K562 (cell line): ENCODE results near the gene TBXA2R. TPM values are rescaled to one million over a fixed set of nuclear protein-coding genes. Genes with fewer than 3 reads are reported as not detected.

Source experiments
- ATAC-seq: fragments of 200-7000 bp; cut with Tn5 transposase; 3 replicates; pipeline ENCODE4 v1.9.1; 2020; ENCODE audit warnings: moderate library complexity
- BruUV-seq: library from RNA; stranded (reverse); fragments of 400-500 nt; replicated peaks from 2 replicates; lab custom pipeline; 2021; lab: Mats Ljungman, UMichigan
- CTCF ChIA-PET: fragments of 300-600 bp; formaldehyde crosslinking; extraction: SDS; loops from one replicate; lab custom pipeline; 2021; ENCODE audit warnings: low intra/inter-chr PET ratio; lab: Yijun Ruan, JAX
- POLR2A ChIA-PET: fragments of 300-600, 350-650 bp; sonication (Branson Sonifier 250); formaldehyde crosslinking; extraction: SDS; loops from one replicate; lab custom pipeline; 2021; ENCODE audit warnings: antibody characterized with exemption, inconsistent platforms; lab: Yijun Ruan, JAX
- DNase-seq, 4 experiments: peaks; one replicate each; pipeline versions ENCODE4 v3.0.0 to v3.0.0-alpha.2; 2011 to 2018; ENCODE audit warnings: low spot score in 3 of 4, mixed read lengths in 3 of 4; ENCODE audit errors: extremely low read depth in 1 of 4
- FAIRE-seq: peaks from 2 replicates; lab custom pipeline; 2011; peaks lifted over from hg19 to GRCh38; lab: Jason Lieb, UNC
- H2AFZ ChIP-seq: 2 replicates; pipeline ENCODE4 v1.6.0; 2011; ENCODE audit warnings: low read depth, low read length, control low read depth, inconsistent platforms
- H3K27ac ChIP-seq: fragments of 200-600 bp; 3 replicates; pipeline ENCODE4 v1.8.0; 2011; ENCODE audit warnings: low read depth, mild to moderate bottlenecking, control low read depth, inconsistent platforms, low read length, moderate library complexity, mixed read lengths; ENCODE audit errors: extremely low read depth
- H3K27me3 ChIP-seq, 2 experiments: fragments of 300-600 bp in 1 of 2; 2 replicates in 1 of 2; 3 replicates in 1 of 2; pipeline versions ENCODE4 v1.6.0 to v1.8.0; 2011; ENCODE audit warnings: inconsistent platforms in 2 of 2, low read length in 2 of 2, mild to moderate bottlenecking in 1 of 2, mixed read lengths in 1 of 2, moderate library complexity in 1 of 2; ENCODE audit not compliant: control insufficient read depth in 2 of 2, insufficient read depth in 2 of 2
- H3K36me3 ChIP-seq: fragments of 300-600 bp; 3 replicates; pipeline ENCODE4 v1.8.0; 2011; ENCODE audit warnings: mild to moderate bottlenecking, low read length, inconsistent platforms; ENCODE audit not compliant: control insufficient read depth, insufficient read depth
- H3K4me1 ChIP-seq, 2 experiments: fragments of 200-600 bp in 1 of 2; replicated peaks in 1 of 2; 2 replicates in 1 of 2; 3 replicates in 1 of 2; pipeline versions ENCODE4 v1.5.1 to v1.8.0; 2011; ENCODE audit warnings: inconsistent platforms in 2 of 2, low read length in 2 of 2, mild to moderate bottlenecking in 1 of 2, mixed read lengths in 1 of 2, moderate library complexity in 1 of 2; ENCODE audit not compliant: control insufficient read depth in 2 of 2, insufficient read depth in 2 of 2
- H3K4me2 ChIP-seq: 2 replicates; pipeline ENCODE4 v1.6.1; 2011; ENCODE audit warnings: low read length, control low read depth, inconsistent platforms, mixed read lengths; ENCODE audit not compliant: insufficient read depth
- H3K4me3 ChIP-seq: fragments of 200-600 bp; sonication (generic), shearing (Covaris generic); 2 replicates; pipeline ENCODE4 v1.5.1; 2016; ENCODE audit warnings: control low read depth, inconsistent platforms
- H3K79me2 ChIP-seq: fragments of 200-600 bp; 3 replicates; pipeline ENCODE4 v1.8.0; 2011; ENCODE audit warnings: low read length, inconsistent platforms; ENCODE audit not compliant: control insufficient read depth, insufficient read depth
- H3K9ac ChIP-seq, 2 experiments: 2 replicates each; pipeline versions ENCODE4 v1.6.0 to v1.6.1; 2011; ENCODE audit warnings: low read depth in 2 of 2, low read length in 2 of 2, control low read depth in 1 of 2, inconsistent platforms in 1 of 2, mild to moderate bottlenecking in 1 of 2, mixed read lengths in 1 of 2; ENCODE audit not compliant: insufficient read depth in 1 of 2
- H3K9me1 ChIP-seq: one replicate; pipeline ENCODE4 v1.6.0; 2011; ENCODE audit warnings: inconsistent platforms, mild to moderate bottlenecking, low read length, moderate library complexity; ENCODE audit not compliant: control insufficient read depth, insufficient read depth
- H3K9me3 ChIP-seq: replicated peaks from 2 replicates; pipeline ENCODE4 v1.5.1; 2011; ENCODE audit warnings: low read depth, low read length, inconsistent platforms; ENCODE audit not compliant: control insufficient read depth, insufficient read depth
- H4K20me1 ChIP-seq: replicated peaks from 2 replicates; pipeline ENCODE4 v1.6.1; 2011; ENCODE audit warnings: low read length, inconsistent platforms, mixed read lengths; ENCODE audit not compliant: control insufficient read depth, insufficient read depth
- CC2D1A ChIP-seq: fragments of 450-650 bp; IDR thresholded peaks from 2 replicates; pipeline ENCODE4 v1.6.1; 2017; ENCODE audit warnings: mild to moderate bottlenecking
- E4F1 ChIP-seq: fragments of 250-450 bp; sonication (Bioruptor Pico); IDR thresholded peaks from 2 replicates; pipeline ENCODE4 v1.5.0; 2021; ENCODE audit warnings: mild to moderate bottlenecking, borderline replicate concordance
- FOXJ3 ChIP-seq: sonication (generic); formaldehyde crosslinking; IDR thresholded peaks from 2 replicates; pipeline ENCODE4 v1.4.0; 2020; ENCODE audit warnings: mild to moderate bottlenecking, missing genetic modification reagents
- FUS ChIP-seq: fragments of 200-400 bp; formaldehyde crosslinking; optimal IDR thresholded peaks from 2 replicates; pipeline ENCODE3; 2017; ENCODE audit warnings: low read depth, low read length
- HBP1 ChIP-seq: fragments of 450-650 bp; formaldehyde crosslinking; IDR thresholded peaks from 2 replicates; pipeline ENCODE4 v1.4.0; 2022; ENCODE audit warnings: missing genetic modification characterization
- JUN ChIP-seq, 2 experiments: sonication (generic) in 1 of 2; formaldehyde crosslinking in 1 of 2; IDR thresholded peaks; 2 replicates each; pipeline versions ENCODE4 v1.6.1 to v1.8.0; 2012 to 2022; ENCODE audit warnings: borderline replicate concordance in 2 of 2, mild to moderate bottlenecking in 2 of 2, improper control_type of control experiment in 1 of 2, low read depth in 1 of 2, low read length in 1 of 2, missing genetic modification reagents in 1 of 2
- KLF16 ChIP-seq: IDR thresholded peaks from 2 replicates; pipeline ENCODE4 v1.6.1; 2016; ENCODE audit warnings: antibody characterized with exemption
- KLF6 ChIP-seq: fragments of 250-450 bp; sonication (Bioruptor Pico); IDR thresholded peaks from 2 replicates; pipeline ENCODE4 v1.4.0; 2020; ENCODE audit warnings: mild to moderate bottlenecking, moderate library complexity, borderline replicate concordance
- NFE2 ChIP-seq: IDR thresholded peaks from 2 replicates; pipeline ENCODE4 v1.6.1; 2014; ENCODE audit warnings: antibody characterized with exemption, low read depth
- NKRF ChIP-seq: fragments of 450-650 bp; IDR thresholded peaks from 2 replicates; pipeline ENCODE4 v1.6.1; 2016; ENCODE audit warnings: borderline replicate concordance
- RBBP5 ChIP-seq: fragments of 200-600 bp; sonication (generic); IDR thresholded peaks from 2 replicates; pipeline ENCODE4 v1.6.1; 2012; ENCODE audit warnings: borderline replicate concordance, mild to moderate bottlenecking, low read length, control low read depth, inconsistent platforms; ENCODE audit not compliant: insufficient read depth, poor library complexity, severe bottlenecking
- RBFOX2 ChIP-seq: fragments of 200-400 bp; formaldehyde crosslinking; IDR thresholded peaks from 2 replicates; pipeline ENCODE4 v1.6.1; 2017; ENCODE audit warnings: low read depth, mild to moderate bottlenecking, low read length, moderate library complexity
- ZEB2 ChIP-seq: fragments of 450-650 bp; IDR thresholded peaks from 2 replicates; pipeline ENCODE4 v1.6.1; 2016
- WGBS: fragments of 100-300 bp; shearing (Covaris generic); methylation state at CpG from one replicate; pipeline ENCODE4 v1.1.6; 2016; ENCODE audit warnings: low coverage, mixed read lengths; ENCODE audit not compliant: insufficient coverage; ENCODE audit errors: missing lambda C conversion rate; 5-methylcytosine and 5-hydroxymethylcytosine counted together
- in situ Hi-C: fragments of 300-500 bp; cut with MboI; formaldehyde crosslinking; loops from 4 replicates; pipeline ENCODE4 v1.15.0; 2018; ENCODE audit warnings: inconsistent platforms, mixed read lengths
- intact Hi-C: fragments of 100-400 bp; cut with micrococcal nuclease; formaldehyde crosslinking; loops from 2 replicates; pipeline ENCODE4 v1.14.2; 2022
- polyA plus RNA-seq, 8 experiments: library from polyadenylated mRNA; depleted of rRNA in 4 of 8; stranded (reverse) in 5 of 8; unstranded in 3 of 8; fragments of >200 nt; fragmentation: Nextera tagmentation in 2 of 8; fragmentation: Illumina TruSeq in 1 of 8; extraction: Ambion mirVana in 2 of 8; extraction: Trizol in 1 of 8; gene quantifications; 2 replicates each; pipeline versions ENCODE4 v1.2.1 to v1.2.3, GENCODE V29; 2011 to 2014; ENCODE audit warnings: inconsistent platforms in 1 of 8, missing spikeins in 1 of 8
- total RNA-seq, 7 experiments: library from RNA; depleted of rRNA in 6 of 7; stranded (reverse); fragments of >200 nt in 6 of 7; fragmentation: Illumina TruSeq in 2 of 7; extraction: Trizol in 2 of 7; gene quantifications; 2 replicates each; pipeline versions ENCODE4 v1.2.1 to v1.2.3, GENCODE V29; 2011 to 2021; ENCODE audit warnings: low replicate concordance in 1 of 7

Gene TBXA2R
- total and polyA plus RNA-seq, 9 of the 15 experiments (the other 6 are each of a cell fraction or from before 2014, with no cell fraction given) = 1.5 to 24.0 (median 2.8) TPM

- TF ChIP-seq FOXJ3 (CRISPR knock-in tag) (no peak), FUS (peak; percentile 81), KLF6 (CRISPR knock-in tag) (no peak), CC2D1A (no peak; the same call in 1 of the 2 replicates), RBBP5 (peak; percentile 58), JUN (IDR thresholded peaks at IDR 0.05; ENCODE audit: borderline replicate concordance, low read depth, low read length) (peak; percentile 35; the same call in 1 of the 2 replicates), JUN (CRISPR knock-in tag; IDR thresholded peaks at IDR 0.05; ENCODE audit: borderline replicate concordance) (no peak), KLF16 (no peak)
- TF ChIP-seq, all 486 proteins: peak for 122
Measured at GRCh38 chr19:3557461-3558248, 49.0 kb downstream of the TBXA2R start, which contains the start of gene MFSD12 (continued).

- peaks cover 21 to 74% of the 10 kb centered on the region in 2 experiments; a peak in 4 of 5 replicates for H3K4me1 ChIP-seq
- H3K27ac ChIP-seq = peak overlapping the region; percentile 77
- peak overlapping the region; percentile 46; the same call in 1 of the 2 replicates for H2AFZ ChIP-seq
- under 1% methylated on average over 47 of the region's 60 CpGs for WGBS
- H3K36me3 ChIP-seq = peaks cover 22% of the 10 kb centered on the region
- H3K9me1 ChIP-seq = peaks cover 7% of the 10 kb centered on the region
- no peak for FAIRE-seq
- no peaks in the 10 kb centered on the region for H3K9me3 ChIP-seq
- H3K4me2 ChIP-seq = peak overlapping the region; percentile 92
- peak overlapping the region; percentile 81 to 99 for H3K9ac ChIP-seq
- no peaks in the 10 kb centered on the region for H3K27me3 ChIP-seq
- ATAC-seq = peak; percentile 12
- peaks cover 45% of the 10 kb centered on the region for H3K79me2 ChIP-seq
- intact Hi-C loops (loop anchor here (2.0 kb wide), 1 partner anchor 16 kb away; the partner anchor contains the start of gene HMG20B), in situ Hi-C loops (no loop called here)
- ChIA-PET CTCF (no interaction called here), POLR2A (interaction anchor here (0.5 to 1.9 kb wide), 10 partner anchors 9 to 307 kb away, joined by 3 to 9 read pairs (median 3); partner anchors contain the start of gene TEKTIP1)
- peaks cover 9% of the 10 kb centered on the region for H4K20me1 ChIP-seq
- H3K4me3 ChIP-seq = peak overlapping the region; percentile 93
- no TSS peak for BruUV-seq
- DNase-seq = peak; percentile 69 to 75 (median 72)
- no peak for TF ChIP-seq HBP1 (CRISPR knock-in tag)
- TF ChIP-seq RBFOX2 = no peak
- TF ChIP-seq ZEB2 = peak; percentile 61; the same call in 1 of the 2 replicates
- no peak for TF ChIP-seq NKRF
- TF ChIP-seq E4F1 (CRISPR knock-in tag) = no peak
- no peak for TF ChIP-seq NFE2
Measured at GRCh38 chr19:3556978-3557460, 49.7 kb downstream of the TBXA2R start.
